Motor neuron (in vitro differentiated cells): ENCODE measurements around the gene ITPK1. TPM values are rescaled to one million over a fixed set of nuclear protein-coding genes. Genes with fewer than 3 reads are reported as not detected.
"Not testable (repeated sequence)": the region's sequence is repeated elsewhere in the genome, so short reads cannot be mapped to it uniquely, and the experiment has no call there.

Experiments used
- ATAC-seq, 8 experiments: fragments of 200-7000 bp; cut with Tn5 transposase; replicated peaks in 6 of 8; 2 replicates each; pipeline ENCODE4 v1.8.0; 2021; ENCODE audit warnings: mild to moderate bottlenecking in 8 of 8, moderate library complexity in 8 of 8
- H3K27ac ChIP-seq, 2 donors: fragments of 250-450 bp; sonication (Bioruptor Pico); 2 replicates each; pipeline ENCODE4 v1.9.0; 2021; ENCODE audit warnings: antibody characterized with exemption in 2 of 2, mild to moderate bottlenecking in 2 of 2, moderate library complexity in 1 of 2
- H3K4me1 ChIP-seq, 2 donors: fragments of 250-450 bp; sonication (Bioruptor Pico); replicated peaks in 1 of 2; 2 replicates each; pipeline ENCODE4 v1.6.1; 2021; ENCODE audit warnings: antibody characterized with exemption in 2 of 2, mild to moderate bottlenecking in 2 of 2, moderate library complexity in 1 of 2
- H3K4me3 ChIP-seq, 5 donors: fragments of 250-450 bp; sonication (Bioruptor Pico); 2 replicates each; pipeline ENCODE4 v1.9.0; 2021; ENCODE audit warnings: antibody characterized with exemption in 5 of 5, mild to moderate bottlenecking in 5 of 5, moderate library complexity in 4 of 5
- WGBS, 10 experiments: fragments of 450-650 bp; shearing (Covaris generic); methylation state at CpG; one replicate each; pipeline ENCODE4 v1.0.0; 2022; 5-methylcytosine and 5-hydroxymethylcytosine counted together
- in situ Hi-C, 9 experiments: fragments of 400-800 bp; cut with MboI; loops; one replicate each; pipeline ENCODE4 v1.15.0; 2021; ENCODE audit warnings: low sequenced_read_pairs in 9 of 9, low pct_unique_long_range_greater_than_20kb in 2 of 9; ENCODE audit not compliant: unreplicated experiment in 9 of 9
- total RNA-seq, 8 experiments: library from RNA; unstranded; fragments of 300-600 nt; gene quantifications; 2 replicates each; pipeline versions ENCODE4 v1.2.3 to v1.2.4, GENCODE V29; 2022

The ITPK1 gene
- total RNA-seq, 8 experiments from 2014 or later = 16.2 to 37.3 (median 22.4) TPM

- ATAC-seq = peak in 1 of 8 experiments; percentile 4
- Histone ChIP-seq H3K27ac (no peak overlapping the region), H3K4me1 (peaks cover 17 to 19% of the 10 kb centered on the region in 2 donors), H3K4me3 (no peak overlapping the region)
- WGBS, 10 experiments = 40 to 96% (median 66%) methylated on average over 1 to 14 of the region's 14 CpGs; no CpG with 5 or more reads in 4 of the 10 experiments
- in situ Hi-C loops = loop anchor here in 4 of 9 experiments (25.0 kb wide), 2 partner anchors 123 to 148 kb away; no protein-coding TSS in a partner anchor
Observed at GRCh38 chr14:93109572-93110481, 5.9 kb downstream of the ITPK1 start.

- in situ Hi-C loops = loop anchor here in 4 of 9 experiments (25.0 kb wide), 2 partner anchors 121 to 146 kb away; no protein-coding TSS in a partner anchor
- H3K4me3 ChIP-seq = no peak overlapping the region
- no peak overlapping the region for H3K27ac ChIP-seq
- peak in 1 of 8 experiments; percentile 29 for ATAC-seq
- 8 to 100% (median 100%) methylated on average over 1 to 2 of the region's 4 CpGs; no CpG with 5 or more reads in 5 of the 10 experiments for WGBS, 10 experiments
- H3K4me1 ChIP-seq = peaks cover 5 to 7% of the 10 kb centered on the region in 2 donors
Observed at GRCh38 chr14:93108105-93108504, 7.6 kb downstream of the ITPK1 start.

GRCh38 chr14:93107453-93107852 is 8.3 kb downstream of the ITPK1 start:
- peaks cover under 1 to 3% of the 10 kb centered on the region in 2 donors for H3K4me1 ChIP-seq
- in situ Hi-C loops = loop anchor here in 4 of 9 experiments (25.0 kb wide), 2 partner anchors 120 to 145 kb away; no protein-coding TSS in a partner anchor
- ATAC-seq = no peak
- WGBS, 10 experiments = 92 to 100% methylated on average over 1 to 2 of the region's 11 CpGs; no CpG with 5 or more reads in 8 of the 10 experiments
- no peak overlapping the region for H3K4me3 ChIP-seq
- H3K27ac ChIP-seq = no peak overlapping the region

GRCh38 chr14:93106541-93107156 is 9.1 kb downstream of the ITPK1 start:
- in situ Hi-C loops = loop anchor here in 4 of 9 experiments (25.0 kb wide), 2 partner anchors 119 to 144 kb away; no protein-coding TSS in a partner anchor
- H3K4me1 ChIP-seq = peaks cover 0 to 3% of the 10 kb centered on the region in 2 donors
- ATAC-seq = no peak
- H3K27ac ChIP-seq = no peak overlapping the region
- 82 to 95% (median 94%) methylated on average over 2 to 3 of the region's 6 CpGs; no CpG with 5 or more reads in 6 of the 10 experiments for WGBS, 10 experiments
- H3K4me3 ChIP-seq = no peak overlapping the region

GRCh38 chr14:93105856-93106255 is 9.9 kb downstream of the ITPK1 start:
- not testable (repeated sequence) for H3K27ac ChIP-seq, H3K4me3 ChIP-seq, ATAC-seq, H3K4me1 ChIP-seq
- 80 to 100% methylated on average over 1 to 2 of the region's 10 CpGs; no CpG with 5 or more reads in 8 of the 10 experiments for WGBS, 10 experiments
- in situ Hi-C loops = loop anchor here in 4 of 9 experiments (25.0 kb wide), 2 partner anchors 119 to 144 kb away; no protein-coding TSS in a partner anchor

GRCh38 chr14:93105362-93105761 is 10.4 kb downstream of the ITPK1 start:
- in situ Hi-C loops = loop anchor here in 4 of 9 experiments (25.0 kb wide), 2 partner anchors 118 to 143 kb away; no protein-coding TSS in a partner anchor
- 66 to 100% (median 83%) methylated on average over 1 to 6 of the region's 7 CpGs; no CpG with 5 or more reads in 4 of the 10 experiments for WGBS, 10 experiments
- Histone ChIP-seq H3K4me3 (no peak overlapping the region), H3K27ac (no peak overlapping the region), H3K4me1 (peaks cover 0 to 3% of the 10 kb centered on the region in 2 donors)
- no peak for ATAC-seq

DNA sequence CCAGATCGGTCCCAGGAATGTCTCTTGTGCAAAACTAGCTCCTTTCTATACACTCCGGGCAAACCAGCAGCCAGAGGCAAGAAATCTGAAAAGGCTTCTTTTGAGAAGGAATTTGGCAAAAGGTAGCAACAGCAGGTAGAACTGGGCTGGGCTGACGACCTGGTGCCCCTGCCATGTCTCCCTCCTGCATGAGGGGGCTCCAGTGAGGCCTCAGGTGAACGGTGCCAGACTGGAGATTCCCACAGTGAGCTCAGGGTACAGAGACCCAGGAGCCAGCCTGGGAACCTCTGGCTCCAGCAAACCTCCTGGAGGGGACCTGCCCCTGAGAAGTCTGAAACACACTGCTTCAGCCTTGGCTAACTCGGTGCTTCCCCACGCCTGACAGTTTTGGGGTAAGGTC is 10.8 kb downstream of the ITPK1 start:
- 40 to 94% (median 60%) methylated on average over 1 to 6 of the region's 6 CpGs; no CpG with 5 or more reads in 5 of the 10 experiments for WGBS, 10 experiments
- H3K4me1 ChIP-seq = peaks cover 0 to 3% of the 10 kb centered on the region in 2 donors
- no peak for ATAC-seq
- H3K4me3 ChIP-seq = no peak overlapping the region
- in situ Hi-C loops = loop anchor here in 4 of 9 experiments (25.0 kb wide), 2 partner anchors 118 to 143 kb away; no protein-coding TSS in a partner anchor
- no peak overlapping the region for H3K27ac ChIP-seq

DNA sequence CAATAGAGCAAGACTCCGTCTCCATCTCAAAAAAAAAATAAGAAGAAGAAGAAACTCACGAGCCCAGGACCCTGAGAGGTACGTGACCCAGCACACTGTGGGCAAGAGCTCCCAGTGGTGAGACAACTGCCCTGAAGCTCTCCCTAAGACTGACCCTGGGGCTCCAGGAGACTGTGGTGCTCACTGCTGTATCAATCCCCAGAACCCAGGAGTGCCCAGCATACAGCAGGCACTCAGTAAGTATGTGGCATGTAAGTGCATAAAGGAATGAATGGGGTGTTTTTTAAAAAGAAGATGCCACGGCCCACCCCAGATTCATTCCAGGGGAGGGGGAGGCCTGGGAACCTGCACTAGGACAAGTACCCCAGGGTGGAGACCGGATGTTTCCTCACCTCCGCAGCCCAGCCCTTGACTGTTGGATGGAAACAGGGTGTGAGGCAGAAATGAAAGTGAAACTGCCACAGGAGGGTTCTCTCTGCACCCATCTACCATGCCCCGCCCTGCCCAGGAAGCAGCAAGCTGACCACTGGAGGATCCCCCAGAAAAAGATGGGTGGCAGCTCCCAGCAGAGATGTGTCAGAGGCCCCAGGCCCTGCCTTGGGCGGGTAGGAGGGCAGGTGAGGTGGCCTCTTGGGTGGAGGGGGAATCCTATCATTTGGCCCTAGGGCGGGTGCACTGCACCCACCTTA is 12.2 kb downstream of the ITPK1 start:
- ATAC-seq = peak in 2 of 8 experiments; percentile 50 to 59
- in situ Hi-C loops = loop anchor here in 4 of 9 experiments (25.0 kb wide), 2 partner anchors 116 to 141 kb away; no protein-coding TSS in a partner anchor
- Histone ChIP-seq H3K4me3 (no peak overlapping the region), H3K4me1 (no peaks in the 10 kb centered on the region), H3K27ac (no peak overlapping the region)
- WGBS, 10 experiments = 67 to 100% (median 100%) methylated on average over 1 to 3 of the region's 9 CpGs; no CpG with 5 or more reads in 3 of the 10 experiments

- Histone ChIP-seq H3K4me3 (no peak overlapping the region), H3K4me1 (no peaks in the 10 kb centered on the region), H3K27ac (no peak overlapping the region)
- ATAC-seq = no peak
- in situ Hi-C loops = loop anchor here in 4 of 9 experiments (25.0 kb wide), 2 partner anchors 115 to 140 kb away; no protein-coding TSS in a partner anchor
- WGBS, 10 experiments = 0 to 100% (median 82%) methylated on average over 1 to 8 of the region's 10 CpGs; no CpG with 5 or more reads in 1 of the 10 experiments
Observed at GRCh38 chr14:93102141-93102540, 13.6 kb downstream of the ITPK1 start.

DNA sequence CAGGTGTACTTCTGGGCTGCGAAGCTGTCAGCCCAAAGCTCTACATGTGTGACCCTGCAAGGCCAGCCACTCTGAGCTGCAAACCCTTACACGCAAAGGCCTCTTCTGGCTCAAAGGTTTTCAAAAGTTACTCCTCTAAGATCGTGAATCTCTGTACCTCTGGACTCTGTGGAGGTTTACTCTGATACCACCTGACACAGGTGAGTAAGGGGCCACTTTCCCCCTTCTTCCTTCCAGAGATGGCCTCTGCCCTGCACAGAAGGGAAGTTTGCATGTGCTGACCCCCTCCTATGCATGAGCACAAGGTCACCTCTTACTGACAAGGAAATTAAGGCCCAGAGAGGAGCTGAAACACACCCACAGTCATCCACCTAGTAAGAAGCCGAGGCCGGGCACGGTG is 14.5 kb downstream of the ITPK1 start:
- H3K27ac ChIP-seq = no peak overlapping the region
- in situ Hi-C loops = loop anchor here in 4 of 9 experiments (25.0 kb wide), 2 partner anchors 114 to 139 kb away; no protein-coding TSS in a partner anchor
- no peak for ATAC-seq
- 65 to 100% (median 89%) methylated on average over 2 to 5 of the region's 6 CpGs; no CpG with 5 or more reads in 4 of the 10 experiments for WGBS, 10 experiments
- no peaks in the 10 kb centered on the region for H3K4me1 ChIP-seq
- H3K4me3 ChIP-seq = no peak overlapping the region

DNA sequence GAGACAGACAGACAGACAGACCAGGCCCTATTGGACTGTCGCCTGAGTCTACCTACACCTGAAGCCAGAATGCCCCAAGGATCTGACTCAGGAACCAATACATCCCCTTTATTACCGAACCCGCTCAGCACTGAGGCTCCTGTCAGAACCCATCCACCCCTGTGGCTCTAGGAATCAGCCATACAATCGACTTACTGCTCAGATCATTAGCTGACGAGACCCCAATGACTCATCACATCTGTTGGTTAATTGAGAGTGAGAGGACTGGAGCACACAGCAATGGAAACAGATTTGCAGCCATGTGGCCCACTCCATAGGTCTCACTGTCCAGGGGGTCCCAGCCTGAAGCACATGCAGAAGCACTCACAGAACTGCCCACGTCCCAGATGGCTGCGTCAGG is 15.2 kb downstream of the ITPK1 start:
- H3K27ac ChIP-seq = no peak overlapping the region
- peak in 4 of 8 experiments; percentile 22 to 72 (median 26) for ATAC-seq
- in situ Hi-C loops = loop anchor here in 4 of 9 experiments (25.0 kb wide), 2 partner anchors 113 to 138 kb away; no protein-coding TSS in a partner anchor
- H3K4me3 ChIP-seq = no peak overlapping the region
- H3K4me1 ChIP-seq = no peaks in the 10 kb centered on the region
- 53 to 100% (median 65%) methylated on average over 1 to 3 of the region's 7 CpGs; no CpG with 5 or more reads in 4 of the 10 experiments for WGBS, 10 experiments

- Histone ChIP-seq H3K4me3 (no peak overlapping the region), H3K27ac (no peak overlapping the region), H3K4me1 (no peaks in the 10 kb centered on the region)
- 60 to 100% (median 83%) methylated on average over 1 to 2 of the region's 3 CpGs; no CpG with 5 or more reads in 6 of the 10 experiments for WGBS, 10 experiments
- in situ Hi-C loops = loop anchor here in 4 of 9 experiments (25.0 kb wide), 2 partner anchors 113 to 138 kb away; no protein-coding TSS in a partner anchor
- ATAC-seq = peak in 4 of 8 experiments; percentile 45 to 65 (median 49)
Observed at GRCh38 chr14:93100100-93100499, 15.6 kb downstream of the ITPK1 start.
